ENCODE data around the gene SYNGR3. TPM values are rescaled to one million over a fixed set of nuclear protein-coding genes. Genes with fewer than 3 reads are reported as not detected.
"Not testable (repeated sequence)": the region's sequence is repeated elsewhere in the genome, so short reads cannot be mapped to it uniquely, and the experiment has no call there.

The SYNGR3 gene
- total RNA-seq, 1 donor from 2014 or later, result 1.3 TPM

DNA sequence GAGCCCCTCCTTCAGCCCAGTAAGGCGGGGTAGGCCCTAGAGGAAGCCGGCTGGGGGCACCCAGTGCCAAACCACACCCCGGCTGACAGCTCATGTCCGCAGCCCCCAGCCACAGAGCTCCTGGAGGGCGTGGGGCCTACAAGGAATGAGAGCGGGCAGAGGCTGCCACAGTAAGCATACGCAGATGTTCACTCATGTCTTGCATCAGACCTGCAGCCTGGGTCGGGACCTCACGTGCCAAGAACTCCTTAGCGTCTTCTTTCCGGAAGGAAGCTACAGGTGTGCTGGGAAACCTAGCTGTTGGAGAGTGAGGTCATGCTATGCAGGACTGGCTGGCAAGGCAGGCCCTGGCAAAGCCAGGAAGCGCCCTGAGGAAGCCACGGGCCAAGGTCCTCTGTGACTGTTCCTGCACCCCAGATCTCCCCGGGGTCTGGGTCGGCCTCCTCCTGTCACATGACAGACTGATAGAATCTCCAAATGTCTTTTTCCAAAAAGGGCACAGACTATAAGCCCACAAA is 18.3 kb downstream of the SYNGR3 start:
- DNase-seq (ENCODE audit: low read depth in 2 of 2), result peak in 1 of 2 donors; percentile 60

DNA sequence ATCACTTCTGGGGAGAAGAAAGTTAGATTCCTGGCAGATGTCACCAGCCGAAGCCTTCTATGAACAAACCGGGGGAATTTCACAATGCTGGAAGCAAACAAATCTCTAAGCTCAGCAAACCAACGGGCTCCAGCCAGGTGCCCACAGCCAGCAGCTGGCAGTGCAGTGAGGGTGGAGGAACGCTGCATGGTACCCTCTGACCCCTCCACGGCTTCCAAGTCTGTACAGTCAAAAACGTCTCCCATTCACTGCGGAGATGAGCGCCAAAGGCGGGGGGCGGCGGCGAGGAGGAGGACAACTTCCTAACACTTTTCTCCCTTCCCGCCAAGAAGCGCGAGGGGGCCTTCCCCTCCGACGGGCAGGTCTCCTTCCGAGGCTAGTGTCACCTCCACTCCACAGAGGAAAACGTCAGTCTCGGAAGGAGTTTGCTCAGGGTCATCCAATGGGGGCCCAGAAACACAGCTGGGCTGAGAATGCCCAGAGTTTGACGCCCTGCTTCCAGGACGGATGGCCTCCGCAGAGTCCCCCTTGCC is 18.9 kb downstream of the SYNGR3 start:
- peak in 1 of 2 donors; percentile 38 for DNase-seq (ENCODE audit: low read depth in 2 of 2)

DNA sequence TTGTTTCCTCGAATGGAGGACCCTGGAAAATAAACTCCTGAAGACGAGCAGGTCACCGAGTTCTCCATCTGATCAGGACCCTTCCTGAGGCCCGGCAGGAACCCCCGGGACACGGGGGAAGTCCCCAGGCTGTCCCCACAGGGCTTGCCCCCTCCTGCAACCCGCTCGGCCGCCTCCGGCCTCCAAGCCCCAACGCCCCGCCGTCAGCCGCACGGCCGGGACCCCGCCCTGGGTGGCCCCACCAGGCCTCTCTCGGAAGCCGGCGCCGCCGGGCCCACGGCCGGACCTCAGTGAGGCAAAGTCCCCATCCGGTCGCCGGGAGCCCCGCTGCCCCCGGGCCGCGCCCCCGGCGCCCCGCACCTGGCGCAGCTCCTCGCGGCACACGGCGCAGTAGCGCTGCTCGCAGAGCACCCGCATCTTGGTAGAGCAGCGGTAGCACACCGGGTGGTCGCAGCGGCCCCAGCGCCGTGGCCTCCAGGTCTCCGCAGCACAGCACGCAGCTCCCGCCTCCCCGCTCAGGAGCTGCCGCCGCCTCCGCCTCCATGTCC is 19.5 kb downstream of the SYNGR3 start:
- DNase-seq (ENCODE audit: low read depth in 2 of 2), result no peak

DNA sequence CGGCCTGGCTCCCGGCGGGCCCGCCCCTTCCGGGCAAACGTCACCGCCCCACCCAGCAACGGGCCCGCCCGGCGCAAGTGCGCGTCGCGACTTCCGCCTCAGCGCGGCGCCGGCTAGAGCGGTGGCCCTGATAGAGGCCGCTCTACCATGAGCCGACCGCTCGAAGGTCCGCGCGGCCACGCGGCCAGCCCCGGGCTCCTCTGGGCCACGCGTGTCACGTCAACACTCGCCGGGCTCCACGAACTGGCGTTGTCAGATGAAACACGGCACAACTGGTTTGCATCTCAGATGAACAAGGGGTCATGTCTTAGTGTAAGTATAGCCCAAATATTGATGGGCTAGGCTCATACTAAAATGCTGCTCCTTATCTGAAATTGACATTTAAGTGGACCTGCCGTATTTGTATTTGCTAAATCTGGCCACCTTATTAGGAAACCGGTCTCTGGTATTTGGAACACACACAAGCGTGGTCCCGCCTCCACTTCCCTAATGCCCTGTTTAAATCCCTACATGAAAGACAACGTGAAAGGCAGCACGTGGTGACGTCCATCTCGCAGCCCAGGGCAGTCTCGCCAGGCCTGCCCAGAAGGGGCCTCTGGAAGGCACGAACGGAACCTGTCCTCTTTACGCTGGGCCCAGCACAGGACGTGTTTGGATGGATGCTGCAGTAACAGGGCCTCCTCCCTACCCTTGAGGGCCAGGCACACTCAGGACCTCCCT is 20.2 kb downstream of the SYNGR3 start, which contains the start of gene ZNF598:
TSS of gene ZNF598 (minus strand) at position 31 of the 720 bp plus-strand sequence.
- DNase-seq (ENCODE audit: low read depth in 2 of 2), result peak; percentile 69 to 92

DNA sequence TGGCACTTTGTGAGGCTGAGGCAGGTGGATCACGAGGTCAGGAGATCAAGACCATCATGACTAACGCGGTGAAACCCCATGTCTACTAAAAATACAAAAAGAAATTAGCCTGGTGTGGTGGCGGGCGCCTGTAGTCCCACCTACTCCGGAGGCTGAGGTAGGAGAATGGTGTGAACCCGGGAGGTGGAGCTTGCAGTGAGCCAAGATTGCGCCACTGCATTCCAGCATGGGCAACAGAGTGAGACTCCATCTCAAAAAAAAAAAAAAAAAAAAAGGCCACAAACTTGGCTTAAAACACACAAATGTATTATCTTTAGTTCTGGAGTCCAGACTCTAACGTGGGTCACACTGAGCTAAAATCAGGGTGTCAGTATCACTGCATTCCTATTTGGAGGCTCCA is 22.0 kb downstream of the SYNGR3 start:
- DNase-seq (ENCODE audit: low read depth in 2 of 2), result not testable (repeated sequence)

DNA sequence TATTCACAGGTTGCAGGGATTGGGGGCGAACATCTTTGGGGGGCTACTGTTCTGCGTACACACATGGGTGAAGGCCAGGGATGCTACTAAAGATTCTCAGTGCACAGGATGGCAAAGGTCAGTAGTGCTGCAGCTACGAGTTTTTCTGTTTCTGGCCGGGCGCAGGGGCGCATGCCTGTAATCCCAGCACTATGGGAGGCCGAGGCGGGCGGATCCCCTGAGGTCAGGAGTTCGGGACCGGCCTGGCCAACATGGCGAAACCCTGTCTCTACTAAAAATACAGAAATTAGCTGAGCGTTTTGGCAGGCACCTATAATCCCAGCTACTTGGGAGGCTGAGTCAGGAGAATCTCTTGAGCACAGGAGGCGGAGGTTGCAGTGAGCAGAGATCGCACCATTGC is 23.8 kb downstream of the SYNGR3 start:
- no peak for DNase-seq (ENCODE audit: low read depth in 2 of 2)

DNA sequence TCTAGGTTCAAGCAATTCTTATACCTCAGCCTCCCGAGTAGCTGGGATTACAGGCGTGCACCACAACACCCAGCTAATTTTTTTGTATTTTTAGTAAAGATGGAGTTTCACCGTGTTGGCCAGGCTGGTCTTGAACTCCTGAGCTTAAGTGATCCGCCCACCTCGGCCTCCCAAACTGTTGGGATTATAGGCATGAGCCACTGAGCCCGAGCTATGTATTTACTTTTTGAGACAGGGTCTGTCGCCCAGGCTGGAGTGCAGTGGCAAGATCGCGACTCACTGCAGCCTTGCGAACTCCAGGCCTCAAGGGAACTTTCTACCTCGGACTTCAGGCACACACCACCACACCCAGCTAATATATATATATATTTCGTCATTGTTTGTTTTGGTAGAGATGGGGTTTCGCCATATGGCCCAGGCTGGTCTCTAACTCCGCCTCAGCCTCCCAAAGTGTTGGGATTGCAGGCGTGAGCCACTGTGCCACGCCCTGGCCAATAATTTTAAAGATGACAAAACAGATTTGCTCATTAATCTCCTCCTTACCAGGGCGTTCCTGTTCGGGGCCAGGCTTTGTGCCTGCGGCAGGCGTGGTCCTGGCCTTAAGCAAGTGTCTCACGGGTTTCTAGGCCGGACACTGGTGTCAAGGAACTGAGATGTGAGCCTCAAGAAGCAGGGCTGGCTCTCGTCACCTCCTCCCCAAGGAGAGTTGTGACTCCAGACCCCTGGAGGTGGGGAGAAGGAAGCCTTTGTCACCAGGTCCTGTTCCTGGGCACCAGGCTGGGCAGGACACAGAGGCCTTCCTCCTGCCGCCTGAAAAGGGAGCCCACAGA is 25.6 kb downstream of the SYNGR3 start:
- no peak for DNase-seq (ENCODE audit: low read depth in 2 of 2)

DNA sequence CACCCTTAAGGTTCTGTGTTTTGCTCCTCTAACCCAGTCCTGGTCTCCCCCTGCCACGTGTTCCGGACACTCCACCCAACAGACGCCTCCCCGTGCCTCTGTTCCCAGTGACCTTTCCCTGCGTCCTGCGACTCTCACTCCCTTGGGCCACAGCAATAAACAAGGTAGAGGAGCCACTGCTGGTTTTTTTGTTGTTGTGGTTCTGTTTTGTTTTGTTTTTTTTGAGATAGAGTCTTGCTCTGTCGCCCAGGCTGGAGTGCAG is 26.1 kb downstream of the SYNGR3 start:
- DNase-seq (ENCODE audit: low read depth in 2 of 2), result no peak

DNA sequence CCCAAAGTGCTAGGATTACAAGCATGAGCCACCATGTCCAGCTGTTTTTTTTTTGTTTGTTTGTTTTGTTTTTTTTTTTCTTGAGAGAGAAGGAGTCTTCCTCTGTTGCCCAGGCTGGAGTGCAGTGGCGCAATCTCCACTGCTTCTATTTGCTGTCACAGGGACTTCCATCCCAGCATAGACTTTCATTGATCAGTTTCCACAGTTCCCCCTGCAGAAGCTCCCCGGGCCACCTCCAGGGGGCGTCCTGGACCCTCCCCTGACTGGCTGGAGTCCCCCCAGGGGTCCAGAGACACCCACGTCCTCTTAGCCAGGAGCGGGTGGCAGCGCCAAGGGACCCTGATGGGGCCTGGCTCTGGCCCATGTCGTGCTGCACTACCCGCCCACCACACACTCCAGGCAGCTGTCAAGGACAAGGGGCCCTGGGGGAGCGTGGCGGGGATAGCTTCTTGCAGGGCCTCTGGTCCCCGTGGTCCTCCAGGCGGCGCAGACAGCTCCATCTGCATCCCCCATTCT is 26.7 kb downstream of the SYNGR3 start:
- no peak for DNase-seq (ENCODE audit: low read depth in 2 of 2)

DNA sequence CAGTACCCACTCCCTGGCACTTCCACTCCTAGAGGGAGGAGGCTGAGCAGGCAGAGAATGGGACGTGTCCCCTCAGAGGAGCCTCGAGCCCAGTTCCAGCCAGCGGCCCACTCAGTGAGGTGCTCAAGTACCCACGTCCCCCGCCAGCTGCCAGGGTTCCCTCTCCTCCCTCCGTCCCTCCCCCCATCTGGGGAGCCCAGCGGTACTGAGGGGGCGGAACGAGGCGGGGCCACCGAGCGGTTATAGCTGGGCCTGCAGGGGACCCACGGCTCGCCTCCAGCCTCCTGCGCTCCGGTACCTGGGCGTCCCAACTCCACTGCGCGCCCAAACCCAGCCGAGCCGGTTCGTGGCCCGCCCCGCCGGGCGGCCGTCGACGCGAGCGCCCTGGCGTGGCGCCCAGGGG is 29.7 kb downstream of the SYNGR3 start, which contains the start of gene NPW:
TSS of gene NPW (plus strand) at position 268 of the 403 bp plus-strand sequence.
- no peak for DNase-seq (ENCODE audit: low read depth in 2 of 2)

DNA sequence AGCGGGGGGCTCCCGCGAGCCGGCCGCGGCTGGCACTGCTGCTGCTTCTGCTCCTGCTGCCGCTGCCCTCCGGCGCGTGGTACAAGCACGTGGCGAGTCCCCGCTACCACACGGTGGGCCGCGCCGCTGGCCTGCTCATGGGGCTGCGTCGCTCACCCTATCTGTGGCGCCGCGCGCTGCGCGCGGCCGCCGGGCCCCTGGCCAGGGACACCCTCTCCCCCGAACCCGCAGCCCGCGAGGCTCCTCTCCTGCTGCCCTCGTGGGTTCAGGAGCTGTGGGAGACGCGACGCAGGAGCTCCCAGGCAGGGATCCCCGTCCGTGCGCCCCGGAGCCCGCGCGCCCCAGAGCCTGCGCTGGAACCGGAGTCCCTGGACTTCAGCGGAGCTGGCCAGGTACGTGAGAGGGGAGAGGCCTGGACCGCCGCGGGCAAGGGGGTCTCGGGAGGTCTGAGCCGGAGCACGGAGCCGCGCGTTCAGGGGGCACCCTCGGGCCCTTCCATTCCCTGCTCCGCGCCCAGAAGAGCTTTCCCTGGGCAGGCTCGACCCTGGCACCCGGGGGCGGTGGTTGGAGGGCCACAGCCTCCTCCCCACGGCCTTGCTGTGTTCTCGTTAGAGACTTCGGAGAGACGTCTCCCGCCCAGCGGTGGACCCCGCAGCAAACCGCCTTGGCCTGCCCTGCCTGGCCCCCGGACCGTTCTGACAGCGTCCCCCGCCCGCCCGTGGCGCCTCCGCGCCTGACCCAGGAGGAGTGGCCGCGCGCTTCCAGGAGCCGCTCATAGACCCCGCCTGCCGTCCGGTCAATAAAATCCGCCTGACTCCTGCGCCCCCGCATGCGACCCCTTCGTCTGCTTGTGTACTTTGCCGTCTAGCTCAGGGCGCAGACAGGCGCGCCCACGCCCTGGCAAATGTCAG is 30.4 kb downstream of the SYNGR3 start:
- DNase-seq (ENCODE audit: low read depth in 2 of 2), result no peak

DNA sequence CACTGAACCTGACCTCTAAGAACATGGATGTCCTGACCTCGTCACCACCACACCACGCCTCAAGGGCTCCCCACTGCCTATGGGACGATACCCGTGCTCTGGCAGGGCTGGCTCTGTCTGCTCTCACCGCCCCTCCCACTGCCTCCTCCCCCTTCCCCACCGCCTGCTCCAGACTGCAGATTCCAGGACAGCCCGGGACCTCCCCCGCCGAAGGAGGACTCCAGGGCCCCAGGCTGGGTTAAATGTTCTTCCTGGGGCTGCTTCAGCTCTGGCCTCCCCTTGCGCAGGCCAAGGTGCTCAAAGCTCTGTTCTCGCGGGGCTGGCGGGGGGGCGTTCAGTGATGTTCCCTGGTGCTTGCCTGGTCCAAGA is 32.9 kb downstream of the SYNGR3 start:
- peak in 1 of 2 donors; percentile 36 for DNase-seq (ENCODE audit: low read depth in 2 of 2)

DNA sequence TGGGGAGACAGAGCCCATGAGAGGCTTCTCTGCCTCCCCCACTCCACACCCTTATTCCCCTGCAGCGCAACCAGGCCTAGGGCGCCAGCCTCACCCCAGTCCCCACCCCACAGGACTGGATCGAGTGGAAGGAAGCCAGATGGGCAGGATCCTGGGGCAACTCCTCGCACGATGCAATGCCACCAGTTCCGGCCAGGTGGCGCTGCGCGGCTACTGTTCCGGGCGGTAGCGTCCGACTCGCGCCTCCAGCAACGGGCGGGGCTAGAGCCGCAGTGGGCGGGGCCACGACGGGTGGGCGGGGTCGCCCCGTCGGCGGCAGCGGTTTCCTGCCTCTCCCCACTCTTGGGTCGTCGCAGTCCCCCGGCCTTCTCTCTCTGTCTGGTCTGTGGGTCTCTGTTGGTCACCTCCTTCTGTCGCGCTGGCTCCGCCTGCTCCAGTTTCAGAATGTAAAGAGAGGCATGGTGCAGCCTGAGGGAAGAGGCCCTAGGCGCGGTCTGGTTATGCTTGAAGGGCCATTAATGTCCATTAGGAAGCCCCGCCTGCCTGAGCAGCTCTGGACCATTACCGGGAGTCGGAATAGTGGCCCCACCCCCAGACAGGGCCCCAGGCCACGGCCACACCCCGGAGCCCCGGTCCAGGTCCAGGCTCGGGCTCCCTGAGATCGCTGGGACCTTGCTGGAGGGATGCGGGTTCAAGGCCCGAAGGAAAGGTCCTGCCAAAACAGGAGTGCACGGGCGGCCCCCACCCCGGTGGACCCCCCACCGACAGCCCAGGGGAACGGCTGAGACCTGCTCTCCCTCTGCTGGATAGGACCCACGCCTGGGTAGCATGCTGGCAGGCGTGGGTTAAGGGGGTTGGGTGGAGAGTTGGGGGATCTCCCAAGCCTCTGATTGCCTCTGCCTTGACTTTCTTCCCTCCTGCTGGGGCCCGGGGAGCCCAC is 33.6 kb downstream of the SYNGR3 start:
- DNase-seq (ENCODE audit: low read depth in 2 of 2), result peak; percentile 69 to 89

DNA sequence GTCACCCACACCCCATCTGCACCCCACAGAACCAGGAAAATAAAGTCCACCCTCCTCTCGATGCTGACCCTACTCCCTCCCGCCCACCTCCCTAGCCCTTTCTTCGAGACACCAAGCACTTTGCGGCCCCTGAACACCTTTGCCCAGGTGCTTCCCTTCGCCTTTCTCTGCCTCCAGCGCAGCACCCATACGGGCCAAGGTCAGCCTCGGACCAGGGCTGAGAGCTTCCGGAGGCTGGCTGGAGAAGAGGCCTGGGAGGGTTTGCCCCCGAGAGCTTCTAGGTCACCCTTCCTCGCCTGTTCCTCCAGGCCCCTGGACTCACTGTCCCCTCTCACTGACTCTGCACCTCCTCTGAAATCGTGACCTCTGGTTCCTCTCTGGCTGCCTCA is 34.3 kb downstream of the SYNGR3 start:
- no peak for DNase-seq (ENCODE audit: low read depth in 2 of 2)

DNA sequence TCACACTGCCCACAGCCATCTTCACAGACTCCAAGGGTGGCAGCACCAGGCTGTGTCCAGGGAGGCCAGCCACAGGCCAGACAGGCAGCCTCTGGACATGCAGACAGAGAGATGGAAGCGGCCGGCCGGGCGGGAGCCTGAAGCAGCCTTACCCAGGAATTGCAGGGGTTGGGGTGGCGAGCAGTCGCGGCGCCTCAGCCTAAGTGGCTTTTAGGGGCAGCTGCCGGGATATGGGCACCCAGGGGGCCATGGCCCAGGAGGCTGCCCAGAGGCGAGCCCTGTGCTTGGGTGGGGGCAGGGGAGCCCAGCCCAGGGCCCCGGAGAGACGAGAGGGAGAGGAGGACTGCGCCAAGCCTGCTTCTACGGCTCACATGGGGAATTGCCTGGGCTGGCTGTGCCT is 35.5 kb downstream of the SYNGR3 start:
- DNase-seq (ENCODE audit: low read depth in 2 of 2), result no peak

DNA sequence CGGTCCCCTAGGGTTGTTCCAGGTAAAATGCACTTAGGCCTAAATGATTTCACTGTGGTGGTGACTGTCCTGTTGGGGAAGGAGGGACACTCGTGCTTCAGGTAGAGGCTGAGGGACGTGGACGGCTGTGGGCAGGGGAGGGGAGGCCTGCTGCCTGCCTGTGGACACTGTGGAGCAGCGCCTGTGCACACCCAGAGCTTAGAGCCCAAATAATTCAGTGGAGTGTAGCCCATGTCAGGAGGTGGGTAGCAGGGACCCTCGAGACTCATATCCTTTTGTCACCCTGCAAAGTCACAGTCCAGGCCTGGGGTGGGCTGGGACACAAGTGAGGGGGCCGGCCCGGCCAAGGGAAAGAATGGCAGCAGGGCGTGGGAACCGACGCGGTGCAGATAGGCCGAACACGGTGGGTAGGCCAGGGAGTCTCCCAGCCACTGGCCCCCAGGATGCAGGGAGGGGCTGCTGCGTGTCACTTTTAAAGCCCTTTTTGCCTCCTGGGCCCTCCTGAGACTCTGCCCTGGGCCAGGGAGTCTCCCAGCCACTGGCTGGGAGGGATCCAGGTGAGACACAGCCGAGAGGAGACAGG is 36.2 kb downstream of the SYNGR3 start:
- no peak for DNase-seq (ENCODE audit: low read depth in 2 of 2)

DNA sequence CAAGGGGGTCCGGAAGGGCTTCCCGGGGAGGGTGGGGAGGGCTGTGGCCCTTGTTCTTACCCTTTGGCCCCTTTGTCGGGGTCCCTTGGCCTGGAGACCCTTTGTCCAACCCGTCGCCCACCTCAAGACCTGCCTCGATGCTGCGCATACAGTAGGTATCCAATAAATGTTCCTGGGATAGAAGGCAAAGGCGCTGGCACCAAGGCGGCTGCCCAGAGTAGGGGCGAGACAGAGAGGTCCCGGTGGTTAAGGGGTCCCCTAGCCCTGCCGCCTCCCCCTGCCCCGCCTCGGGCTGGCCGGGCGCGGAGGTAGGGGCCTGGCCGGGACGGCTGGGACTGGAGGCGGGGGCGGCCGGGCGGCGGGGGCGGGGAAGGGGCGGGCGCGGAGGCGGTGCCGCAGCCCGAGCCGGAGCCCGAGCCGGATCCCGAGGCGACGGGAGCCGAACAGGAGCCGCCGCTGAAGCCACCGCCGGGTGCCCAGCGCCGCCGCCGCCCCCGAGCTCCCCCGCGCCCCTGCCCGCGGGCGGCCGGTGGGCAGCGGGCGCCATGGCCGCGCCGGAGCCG is 36.8 kb downstream of the SYNGR3 start, which contains the start of gene NHERF2:
TSS of gene NHERF2 (plus strand) at position 442 of the 563 bp plus-strand sequence. CDS start at position 546, 104 bp downstream.
- peak in 1 of 2 donors; percentile 52 for DNase-seq (ENCODE audit: low read depth in 2 of 2)

DNA sequence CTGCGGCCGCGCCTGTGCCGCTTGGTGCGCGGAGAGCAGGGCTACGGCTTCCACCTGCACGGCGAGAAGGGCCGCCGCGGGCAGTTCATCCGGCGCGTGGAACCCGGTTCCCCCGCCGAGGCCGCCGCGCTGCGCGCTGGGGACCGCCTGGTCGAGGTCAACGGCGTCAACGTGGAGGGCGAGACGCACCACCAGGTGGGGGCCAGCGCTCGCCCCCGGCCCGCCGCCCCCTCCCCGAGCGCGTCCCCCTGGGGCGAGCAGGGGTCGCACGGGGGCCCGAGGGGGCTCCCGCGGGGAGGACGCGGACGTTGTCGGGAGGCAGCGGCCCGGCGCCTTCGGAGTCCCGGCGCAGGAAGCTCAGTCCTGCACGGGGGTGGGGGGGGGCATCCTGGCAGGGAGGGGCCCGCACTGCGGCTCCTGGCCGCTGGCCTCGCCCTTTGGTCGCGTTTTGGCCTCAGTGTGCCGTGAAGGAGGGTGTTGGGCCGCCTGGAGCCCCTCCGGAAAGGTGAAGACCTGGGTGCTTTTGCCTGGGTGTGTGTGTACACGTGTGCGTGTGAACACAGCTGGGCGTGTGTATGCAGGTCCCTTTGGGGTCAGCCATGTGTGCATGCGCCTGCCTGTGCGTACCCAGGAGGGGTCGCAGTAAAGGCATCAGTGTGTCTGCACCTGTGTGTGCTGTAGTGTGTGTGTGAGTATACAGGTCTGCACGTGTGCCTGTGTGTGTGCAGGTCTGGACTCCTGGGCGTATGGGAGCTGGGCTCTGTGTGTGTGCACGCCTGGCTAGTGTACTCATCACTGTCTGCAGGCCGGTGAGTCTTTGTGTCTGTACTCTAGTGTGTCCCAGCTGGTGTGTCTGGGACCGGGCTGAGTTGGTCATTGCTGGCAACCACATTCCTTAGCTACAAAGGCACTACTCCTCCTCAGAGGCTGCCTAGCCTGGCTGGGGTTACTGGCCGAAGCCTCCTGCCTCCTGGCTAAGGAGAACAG is 37.5 kb downstream of the SYNGR3 start:
- peak in 1 of 2 donors; percentile 66 for DNase-seq (ENCODE audit: low read depth in 2 of 2)

Measured in dermis microvascular lymphatic vessel endothelial cell (primary cell).